ENCODE measurements around the gene MAP3K20. TPM values are rescaled to one million over a fixed set of nuclear protein-coding genes. Genes with fewer than 3 reads are reported as not detected.
"Not testable (repeated sequence)": the region's sequence is repeated elsewhere in the genome, so short reads cannot be mapped to it uniquely, and the experiment has no call there.

Gene MAP3K20
- total and polyA plus RNA-seq, 7 experiments from 2014 or later: 0.18 to 17.0 (median 1.5) TPM; not detected in 1

GRCh38 chr2:173128132-173128531 is 52.5 kb downstream of the MAP3K20 start:
- CTCF ChIA-PET; H3K4me3 ChIP-seq (ENCODE audit: low read length); DNase-seq; H3K36me3 ChIP-seq (ENCODE audit: control insufficient read depth in 2 of 3, insufficient read depth in 3 of 3, low read length in 3 of 3); H3K27ac ChIP-seq (ENCODE audit: low read depth, low read length); POLR2A ChIA-PET; H3K4me1 ChIP-seq (ENCODE audit: control insufficient read depth in 2 of 2, insufficient read depth in 2 of 2, low read length in 2 of 2); H3K4me3 Mint-ChIP-seq; H3K36me3 Mint-ChIP-seq; ATAC-seq; H3K9me3 ChIP-seq (ENCODE audit: control insufficient read depth in 2 of 3, low read length in 3 of 3); intact Hi-C loops (cut with micrococcal nuclease); H3K9me3 Mint-ChIP-seq; H3K27ac Mint-ChIP-seq; H3K27me3 ChIP-seq (ENCODE audit: control insufficient read depth in 2 of 2, insufficient read depth in 2 of 2, low read length in 2 of 2): not testable (repeated sequence)
- Mint-ChIP-seq H3K4me1 (peaks cover 0 to 22% (median 0%) of the 10 kb centered on the region in 7 donors), H3K27me3 (peaks cover 17 to 24% (median 22%) of the 10 kb centered on the region in 5 donors)

- no peak overlapping the region for H3K4me3 Mint-ChIP-seq
- ChIA-PET CTCF (no interaction called here), POLR2A (no interaction called here)
- H3K27ac Mint-ChIP-seq: no peak overlapping the region
- Histone ChIP-seq H3K27ac (ENCODE audit: low read depth, low read length) (no peak overlapping the region), H3K36me3 (ENCODE audit: control insufficient read depth in 2 of 3, insufficient read depth in 3 of 3, low read length in 3 of 3) (no peaks in the 10 kb centered on the region), H3K4me1 (ENCODE audit: control insufficient read depth in 2 of 2, insufficient read depth in 2 of 2, low read length in 2 of 2) (peaks cover 0 to 3% of the 10 kb centered on the region in 2 donors), H3K27me3 (ENCODE audit: control insufficient read depth in 2 of 2, insufficient read depth in 2 of 2, low read length in 2 of 2) (no peaks in the 10 kb centered on the region), H3K9me3 (ENCODE audit: control insufficient read depth in 2 of 3, low read length in 3 of 3) (no peaks in the 10 kb centered on the region), H3K4me3 (ENCODE audit: low read length) (no peak overlapping the region)
- H3K4me1 Mint-ChIP-seq: peaks cover 0 to 38% (median 4%) of the 10 kb centered on the region in 7 donors
- DNase-seq (no peak), ATAC-seq (peak; percentile 36)
- H3K36me3 Mint-ChIP-seq: peaks cover 0 to 15% (median 0%) of the 10 kb centered on the region in 5 donors
- intact Hi-C loops (cut with micrococcal nuclease): loop anchor here in 1 of 2 donors (10.0 kb wide), 1 partner anchor 224 kb away; the partner anchor contains the start of gene CDCA7
- peaks cover 0 to 3% (median 0%) of the 10 kb centered on the region in 11 donors for H3K9me3 Mint-ChIP-seq
- peaks cover 22 to 39% (median 36%) of the 10 kb centered on the region in 5 donors for H3K27me3 Mint-ChIP-seq
These were observed 55.1 kb downstream of the MAP3K20 start for GRCh38 chr2:173130496-173131465.

GRCh38 chr2:173132531-173132930 is 56.9 kb downstream of the MAP3K20 start:
- no peaks in the 10 kb centered on the region for H3K9me3 ChIP-seq (ENCODE audit: control insufficient read depth in 2 of 3, low read length in 3 of 3)
- H3K4me1 Mint-ChIP-seq: peaks cover 16 to 51% (median 17%) of the 10 kb centered on the region in 7 donors
- ATAC-seq (no peak), DNase-seq (no peak)
- peaks cover 3 to 6% of the 10 kb centered on the region in 2 donors for H3K4me1 ChIP-seq (ENCODE audit: control insufficient read depth in 2 of 2, insufficient read depth in 2 of 2, low read length in 2 of 2)
- H3K4me3 ChIP-seq (ENCODE audit: low read length): no peak overlapping the region
- no peaks in the 10 kb centered on the region for H3K27me3 ChIP-seq (ENCODE audit: control insufficient read depth in 2 of 2, insufficient read depth in 2 of 2, low read length in 2 of 2)
- intact Hi-C loops (cut with micrococcal nuclease): loop anchor here in 1 of 2 donors (10.0 kb wide), 1 partner anchor 222 kb away; the partner anchor contains the start of gene CDCA7
- H3K36me3 ChIP-seq (ENCODE audit: control insufficient read depth in 2 of 3, insufficient read depth in 3 of 3, low read length in 3 of 3): no peaks in the 10 kb centered on the region
- H3K27ac Mint-ChIP-seq: peak overlapping the region in 1 of 9 donors; percentile 9
- peaks cover 0 to 14% (median 0%) of the 10 kb centered on the region in 5 donors for H3K36me3 Mint-ChIP-seq
- POLR2A ChIA-PET: no interaction called here
- peaks cover 0 to 2% (median 0%) of the 10 kb centered on the region in 11 donors for H3K9me3 Mint-ChIP-seq
- CTCF ChIA-PET: no interaction called here
- peaks cover 28 to 39% (median 34%) of the 10 kb centered on the region in 5 donors for H3K27me3 Mint-ChIP-seq
- no peak overlapping the region for H3K27ac ChIP-seq (ENCODE audit: low read depth, low read length)
- H3K4me3 Mint-ChIP-seq: no peak overlapping the region

DNA sequence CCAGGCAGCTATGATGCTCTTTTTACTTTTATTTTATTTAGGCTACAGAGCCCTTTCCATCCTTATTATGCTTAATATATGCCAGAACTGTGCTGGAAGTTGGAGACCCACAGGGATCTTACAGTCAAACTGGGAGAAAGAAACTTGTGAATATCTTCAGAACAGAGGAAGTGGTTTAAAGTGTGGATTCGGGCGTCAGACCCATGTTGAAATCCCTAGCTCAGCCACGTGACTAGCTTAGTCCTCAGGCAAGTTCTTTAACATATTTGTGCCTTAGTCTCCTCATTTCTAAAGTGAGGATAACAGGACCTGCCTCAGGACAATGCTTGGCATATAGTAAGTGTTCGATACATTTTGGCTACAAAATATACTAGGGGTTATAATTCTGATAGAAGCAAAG is 59.1 kb downstream of the MAP3K20 start:
- Mint-ChIP-seq H3K27ac (peak overlapping the region in 1 of 9 donors; percentile 72), H3K27me3 (peaks cover 15 to 29% (median 28%) of the 10 kb centered on the region in 5 donors), H3K4me1 (peaks cover 16 to 62% (median 19%) of the 10 kb centered on the region in 7 donors), H3K9me3 (peaks cover 0 to 2% (median 0%) of the 10 kb centered on the region in 11 donors), H3K36me3 (peaks cover 0 to 8% (median 0%) of the 10 kb centered on the region in 5 donors), H3K4me3 (peak overlapping the region in 1 of 10 donors; percentile 58)
- H3K36me3 ChIP-seq (ENCODE audit: control insufficient read depth in 2 of 3, insufficient read depth in 3 of 3, low read length in 3 of 3): no peaks in the 10 kb centered on the region
- H3K9me3 ChIP-seq (ENCODE audit: control insufficient read depth in 2 of 3, low read length in 3 of 3): no peaks in the 10 kb centered on the region
- CTCF ChIA-PET: no interaction called here
- no peak overlapping the region for H3K4me3 ChIP-seq (ENCODE audit: low read length)
- no peaks in the 10 kb centered on the region for H3K27me3 ChIP-seq (ENCODE audit: control insufficient read depth in 2 of 2, insufficient read depth in 2 of 2, low read length in 2 of 2)
- POLR2A ChIA-PET: no interaction called here
- ATAC-seq: peak; percentile 38
- no peak overlapping the region for H3K27ac ChIP-seq (ENCODE audit: low read depth, low read length)
- H3K4me1 ChIP-seq (ENCODE audit: control insufficient read depth in 2 of 2, insufficient read depth in 2 of 2, low read length in 2 of 2): peaks cover 3 to 6% of the 10 kb centered on the region in 2 donors
- intact Hi-C loops (cut with micrococcal nuclease): loop anchor here in 1 of 2 donors (5.0 to 10.0 kb wide), 2 partner anchors 57 to 220 kb away; partner anchors contain the start of genes CDCA7 and MAP3K20
- DNase-seq: no peak

GRCh38 chr2:173136067-173136466 is 60.4 kb downstream of the MAP3K20 start:
- intact Hi-C loops (cut with micrococcal nuclease): loop anchor here in 1 of 2 donors (5.0 to 10.0 kb wide), 2 partner anchors 59 to 219 kb away; partner anchors contain the start of genes CDCA7 and MAP3K20
- ChIA-PET POLR2A (no interaction called here), CTCF (no interaction called here)
- peaks cover 3 to 6% of the 10 kb centered on the region in 2 donors for H3K4me1 ChIP-seq (ENCODE audit: control insufficient read depth in 2 of 2, insufficient read depth in 2 of 2, low read length in 2 of 2)
- peaks cover 0 to 14% (median 0%) of the 10 kb centered on the region in 5 donors for H3K36me3 Mint-ChIP-seq
- H3K27ac ChIP-seq (ENCODE audit: low read depth, low read length): no peak overlapping the region
- H3K27me3 Mint-ChIP-seq: peaks cover 18 to 34% (median 28%) of the 10 kb centered on the region in 5 donors
- H3K27me3 ChIP-seq (ENCODE audit: control insufficient read depth in 2 of 2, insufficient read depth in 2 of 2, low read length in 2 of 2): no peaks in the 10 kb centered on the region
- H3K36me3 ChIP-seq (ENCODE audit: control insufficient read depth in 2 of 3, insufficient read depth in 3 of 3, low read length in 3 of 3): no peaks in the 10 kb centered on the region
- no peak overlapping the region for H3K4me3 ChIP-seq (ENCODE audit: low read length)
- peak overlapping the region in 5 of 10 donors; percentile 5 to 56 (median 18) for H3K4me3 Mint-ChIP-seq
- ATAC-seq (no peak), DNase-seq (no peak)
- peaks cover 16 to 62% (median 19%) of the 10 kb centered on the region in 7 donors for H3K4me1 Mint-ChIP-seq
- H3K9me3 Mint-ChIP-seq: peaks cover 0 to 4% (median 0%) of the 10 kb centered on the region in 11 donors
- no peaks in the 10 kb centered on the region for H3K9me3 ChIP-seq (ENCODE audit: control insufficient read depth in 2 of 3, low read length in 3 of 3)
- peak overlapping the region in 1 of 9 donors; percentile 36 for H3K27ac Mint-ChIP-seq

GRCh38 chr2:173136599-173136998 is 61.0 kb downstream of the MAP3K20 start:
- Histone ChIP-seq H3K4me3 (ENCODE audit: low read length) (no peak overlapping the region), H3K27ac (ENCODE audit: low read depth, low read length) (no peak overlapping the region), H3K27me3 (ENCODE audit: control insufficient read depth in 2 of 2, insufficient read depth in 2 of 2, low read length in 2 of 2) (no peaks in the 10 kb centered on the region), H3K9me3 (ENCODE audit: control insufficient read depth in 2 of 3, low read length in 3 of 3) (no peaks in the 10 kb centered on the region), H3K36me3 (ENCODE audit: control insufficient read depth in 2 of 3, insufficient read depth in 3 of 3, low read length in 3 of 3) (no peaks in the 10 kb centered on the region), H3K4me1 (ENCODE audit: control insufficient read depth in 2 of 2, insufficient read depth in 2 of 2, low read length in 2 of 2) (peaks cover 3 to 6% of the 10 kb centered on the region in 2 donors)
- CTCF ChIA-PET: no interaction called here
- Mint-ChIP-seq H3K27me3 (peaks cover 15 to 39% (median 28%) of the 10 kb centered on the region in 5 donors), H3K9me3 (peaks cover 0 to 7% (median 3%) of the 10 kb centered on the region in 11 donors), H3K36me3 (peaks cover 0 to 18% (median 0%) of the 10 kb centered on the region in 5 donors), H3K4me1 (peaks cover 16 to 59% (median 19%) of the 10 kb centered on the region in 7 donors), H3K4me3 (peak overlapping the region in 5 of 10 donors; percentile 8 to 56 (median 27)), H3K27ac (peak overlapping the region in 1 of 9 donors; percentile 36)
- peak in 1 of 9 donors; percentile 8 for DNase-seq
- POLR2A ChIA-PET: no interaction called here
- no peak for ATAC-seq
- intact Hi-C loops (cut with micrococcal nuclease): loop anchor here in 1 of 2 donors (5.0 to 10.0 kb wide), 2 partner anchors 59 to 218 kb away; partner anchors contain the start of genes CDCA7 and MAP3K20
